Activated CD4-positive, alpha-beta T cell treated with anti-CD3 and anti-CD28 coated beads, Interleukin-2, amount 50 U/mL, for 48 hours (primary cell): ENCODE data around the gene CREBRF.
"Not testable (repeated sequence)": the region's sequence is repeated elsewhere in the genome, so short reads cannot be mapped to it uniquely, and the experiment has no call there.

Source experiments
- DNase-seq, 2 experiments: peaks; one replicate each; pipeline ENCODE4 v3.0.0-alpha.2; 2020

CREBRF gene

GRCh38 chr5:173039188-173039587 is 17.0 kb upstream of the CREBRF start:
- no peak for DNase-seq

- DNase-seq = no peak
These were observed 16.2 kb upstream of the CREBRF start for GRCh38 chr5:173039964-173040363.

GRCh38 chr5:173041881-173042762 is 14.0 kb upstream of the CREBRF start:
- DNase-seq = no peak

- no peak for DNase-seq
These were observed 13.4 kb upstream of the CREBRF start for GRCh38 chr5:173042763-173043107.

- DNase-seq = no peak
These were observed 10.7 kb upstream of the CREBRF start for GRCh38 chr5:173045474-173045873.

GRCh38 chr5:173047096-173047837 is 8.9 kb upstream of the CREBRF start:
- not testable (repeated sequence) for DNase-seq

GRCh38 chr5:173047838-173048105 is 8.4 kb upstream of the CREBRF start:
- DNase-seq = no peak

- no peak for DNase-seq
These were observed 5.4 kb upstream of the CREBRF start for GRCh38 chr5:173050791-173051190.

GRCh38 chr5:173051746-173052145 is 4.4 kb upstream of the CREBRF start:
- no peak for DNase-seq

- no peak for DNase-seq
These were observed 3.1 kb upstream of the CREBRF start for GRCh38 chr5:173053041-173053440.

- DNase-seq = no peak
These were observed 970 bp upstream of the CREBRF start for GRCh38 chr5:173055042-173055721.

GRCh38 chr5:173055722-173055982 is 500 bp upstream of the CREBRF start:
- peak in 1 of 2 experiments; percentile 19 for DNase-seq

- peak; percentile 82 to 83 for DNase-seq
These were observed 570 bp downstream of the CREBRF start for GRCh38 chr5:173056783-173057061.

- DNase-seq = peak; percentile 99 to 100
These were observed 1.1 kb downstream of the CREBRF start for GRCh38 chr5:173057062-173057924.

- no peak for DNase-seq
These were observed 6.0 kb downstream of the CREBRF start for GRCh38 chr5:173062141-173062540.

- DNase-seq = no peak
These were observed 9.0 kb downstream of the CREBRF start for GRCh38 chr5:173065155-173065554.

GRCh38 chr5:173069671-173070070 is 13.5 kb downstream of the CREBRF start:
- no peak for DNase-seq

GRCh38 chr5:173075137-173075843 is 19.1 kb downstream of the CREBRF start:
- no peak for DNase-seq

- DNase-seq = no peak
These were observed 19.8 kb downstream of the CREBRF start for GRCh38 chr5:173075970-173076369.

GRCh38 chr5:173076471-173076870 is 20.3 kb downstream of the CREBRF start:
- not testable (repeated sequence) for DNase-seq

- no peak for DNase-seq
These were observed 22.7 kb downstream of the CREBRF start for GRCh38 chr5:173078878-173079277.

GRCh38 chr5:173089581-173089980 is 33.4 kb downstream of the CREBRF start:
- DNase-seq = no peak

GRCh38 chr5:173090639-173091038 is 34.5 kb downstream of the CREBRF start:
- no peak for DNase-seq
